PFSK-1 (cell line): ENCODE measurements around the gene CXCL1.

ENCODE experiments used
- FOXP2 ChIP-seq: optimal IDR thresholded peaks from 2 replicates; pipeline ENCODE3; 2011; ENCODE audit warnings: borderline replicate concordance, control low read depth, inconsistent platforms; ENCODE audit not compliant: insufficient read depth; ENCODE audit errors: extremely low read length, extremely low read depth
- POLR2AphosphoS5 ChIP-seq: IDR thresholded peaks from 2 replicates; pipeline ENCODE4 v1.6.1; 2012; ENCODE audit warnings: low read depth, mild to moderate bottlenecking, control low read depth, low read length, moderate library complexity
- SIN3A ChIP-seq: IDR thresholded peaks from 2 replicates; pipeline ENCODE4 v1.6.1; 2012; ENCODE audit warnings: mild to moderate bottlenecking, low read length, moderate library complexity, borderline replicate concordance; ENCODE audit not compliant: insufficient read depth
- TAF1 ChIP-seq: IDR thresholded peaks from 2 replicates; pipeline ENCODE4 v1.6.1; 2012; ENCODE audit warnings: low read length, control low read depth, borderline replicate concordance; ENCODE audit not compliant: insufficient read depth
- TF ChIP-seq, protein P1 (sequence below), 2 experiments: IDR thresholded peaks; 2 replicates each; pipeline versions ENCODE4 v1.6.1 to v1.8.0; 2011 to 2012; ENCODE audit warnings: low read depth in 2 of 2, low read length in 2 of 2, control low read depth in 1 of 2, inconsistent platforms in 1 of 2, mild to moderate bottlenecking in 1 of 2, moderate library complexity in 1 of 2; ENCODE audit not compliant: insufficient read depth in 1 of 2

The CXCL1 gene

DNA sequence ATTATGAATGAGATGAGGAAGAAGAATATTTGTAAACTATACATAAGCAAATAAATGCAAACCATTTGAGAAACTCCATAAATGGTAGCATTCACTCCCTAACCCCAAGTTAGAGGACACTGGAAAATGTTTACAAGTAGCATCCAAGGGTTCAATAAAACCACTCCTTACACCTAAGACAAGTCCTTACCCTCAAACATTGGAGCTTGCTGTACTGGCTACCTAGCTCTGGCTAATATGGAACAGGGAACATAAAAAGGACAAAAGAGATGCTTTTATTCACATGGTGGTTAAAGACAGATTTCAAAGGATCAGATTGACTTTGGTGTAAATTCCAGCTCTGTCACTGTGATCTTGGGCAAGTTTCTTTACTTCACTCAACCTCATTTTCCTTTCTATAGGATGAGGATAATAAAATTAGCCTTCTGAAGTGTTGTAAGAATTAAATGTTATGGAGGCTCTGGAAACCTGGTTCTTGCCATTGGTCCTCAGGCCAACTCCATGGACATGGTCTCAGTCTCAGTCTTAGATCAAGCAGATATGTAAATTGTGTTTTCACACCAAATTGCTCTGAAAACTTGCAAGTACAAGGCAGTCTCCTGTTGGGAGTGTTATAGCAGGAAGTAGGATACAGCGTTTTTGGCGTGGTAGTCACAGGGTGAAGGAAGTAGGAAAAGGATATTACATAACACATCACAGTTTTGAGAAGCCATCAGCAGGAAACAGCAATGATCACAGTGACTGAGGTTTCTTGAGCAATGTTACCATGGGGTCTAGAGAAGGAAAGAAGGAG lies 3.3 kb downstream of the CXCL1 start:
- no peak for TF ChIP-seq POLR2AphosphoS5
- TF ChIP-seq, protein P1, sequence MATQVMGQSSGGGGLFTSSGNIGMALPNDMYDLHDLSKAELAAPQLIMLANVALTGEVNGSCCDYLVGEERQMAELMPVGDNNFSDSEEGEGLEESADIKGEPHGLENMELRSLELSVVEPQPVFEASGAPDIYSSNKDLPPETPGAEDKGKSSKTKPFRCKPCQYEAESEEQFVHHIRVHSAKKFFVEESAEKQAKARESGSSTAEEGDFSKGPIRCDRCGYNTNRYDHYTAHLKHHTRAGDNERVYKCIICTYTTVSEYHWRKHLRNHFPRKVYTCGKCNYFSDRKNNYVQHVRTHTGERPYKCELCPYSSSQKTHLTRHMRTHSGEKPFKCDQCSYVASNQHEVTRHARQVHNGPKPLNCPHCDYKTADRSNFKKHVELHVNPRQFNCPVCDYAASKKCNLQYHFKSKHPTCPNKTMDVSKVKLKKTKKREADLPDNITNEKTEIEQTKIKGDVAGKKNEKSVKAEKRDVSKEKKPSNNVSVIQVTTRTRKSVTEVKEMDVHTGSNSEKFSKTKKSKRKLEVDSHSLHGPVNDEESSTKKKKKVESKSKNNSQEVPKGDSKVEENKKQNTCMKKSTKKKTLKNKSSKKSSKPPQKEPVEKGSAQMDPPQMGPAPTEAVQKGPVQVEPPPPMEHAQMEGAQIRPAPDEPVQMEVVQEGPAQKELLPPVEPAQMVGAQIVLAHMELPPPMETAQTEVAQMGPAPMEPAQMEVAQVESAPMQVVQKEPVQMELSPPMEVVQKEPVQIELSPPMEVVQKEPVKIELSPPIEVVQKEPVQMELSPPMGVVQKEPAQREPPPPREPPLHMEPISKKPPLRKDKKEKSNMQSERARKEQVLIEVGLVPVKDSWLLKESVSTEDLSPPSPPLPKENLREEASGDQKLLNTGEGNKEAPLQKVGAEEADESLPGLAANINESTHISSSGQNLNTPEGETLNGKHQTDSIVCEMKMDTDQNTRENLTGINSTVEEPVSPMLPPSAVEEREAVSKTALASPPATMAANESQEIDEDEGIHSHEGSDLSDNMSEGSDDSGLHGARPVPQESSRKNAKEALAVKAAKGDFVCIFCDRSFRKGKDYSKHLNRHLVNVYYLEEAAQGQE (IDR thresholded peaks at IDR 0.05; ENCODE audit: insufficient read depth in 1 of 2, low read depth in 2 of 2, low read length in 2 of 2), result no peak
- no peak for TF ChIP-seq FOXP2
- TF ChIP-seq TAF1, result no peak
- TF ChIP-seq SIN3A, result no peak

- TF ChIP-seq SIN3A (no peak), POLR2AphosphoS5 (no peak), FOXP2 (no peak), TAF1 (no peak)
- TF ChIP-seq, protein P1 (IDR thresholded peaks at IDR 0.05; ENCODE audit: insufficient read depth in 1 of 2, low read depth in 2 of 2, low read length in 2 of 2), result no peak
These were observed 5.2 kb downstream of the CXCL1 start for GRCh38 chr4:73874386-73874785.

- TF ChIP-seq POLR2AphosphoS5 (no peak), FOXP2 (no peak), TAF1 (no peak), SIN3A (no peak)
- TF ChIP-seq, protein P1 (IDR thresholded peaks at IDR 0.05; ENCODE audit: insufficient read depth in 1 of 2, low read depth in 2 of 2, low read length in 2 of 2), result no peak
These were observed 6.2 kb downstream of the CXCL1 start for GRCh38 chr4:73875401-73875800.

GRCh38 chr4:73883306-73883705 lies 14.1 kb downstream of the CXCL1 start:
- TF ChIP-seq POLR2AphosphoS5 (no peak), TAF1 (no peak), FOXP2 (no peak), SIN3A (no peak)
- TF ChIP-seq, protein P1 (IDR thresholded peaks at IDR 0.05; ENCODE audit: insufficient read depth in 1 of 2, low read depth in 2 of 2, low read length in 2 of 2), result no peak
